Astrocyte (in vitro differentiated cells and primary cell): ENCODE data around the gene GREB1L. TPM values are rescaled to one million over a fixed set of nuclear protein-coding genes. Genes with fewer than 3 reads are reported as not detected.

ENCODE experiments used
- DNase-seq: peaks from one replicate; pipeline ENCODE4 v3.0.0-alpha.2; 2010; ENCODE audit warnings: low read depth
- FAIRE-seq: peaks from 2 replicates; lab custom pipeline; 2011; peaks lifted over from hg19 to GRCh38; lab: Jason Lieb, UNC
- H2AFZ ChIP-seq: 2 replicates; pipeline ENCODE4 v1.6.0; 2012; ENCODE audit warnings: low read depth, low read length, inconsistent platforms
- H3K27ac ChIP-seq: 2 replicates; pipeline ENCODE4 v1.5.1; 2011; ENCODE audit warnings: low read depth, low read length, inconsistent platforms
- H3K27me3 ChIP-seq: 2 replicates; pipeline ENCODE4 v1.6.0; 2011; ENCODE audit warnings: low read length, inconsistent platforms; ENCODE audit not compliant: insufficient read depth
- H3K36me3 ChIP-seq: 2 replicates; pipeline ENCODE4 v1.5.1; 2011; ENCODE audit warnings: low read length, inconsistent platforms; ENCODE audit not compliant: insufficient read depth
- H3K4me1 ChIP-seq: 2 replicates; pipeline ENCODE4 v1.5.1; 2011; ENCODE audit warnings: low read length, inconsistent platforms; ENCODE audit not compliant: insufficient read depth
- H3K4me2 ChIP-seq: 2 replicates; pipeline ENCODE4 v1.6.0; 2012; ENCODE audit warnings: low read length, inconsistent platforms
- H3K4me3 ChIP-seq: 2 replicates; pipeline ENCODE4 v1.5.1; 2011; ENCODE audit warnings: low read depth, mild to moderate bottlenecking, low read length, inconsistent platforms; ENCODE audit not compliant: insufficient read depth
- H3K79me2 ChIP-seq: 2 replicates; pipeline ENCODE4 v1.6.0; 2012; ENCODE audit warnings: mild to moderate bottlenecking, low read length, inconsistent platforms; ENCODE audit not compliant: insufficient read depth
- H3K9ac ChIP-seq: 2 replicates; pipeline ENCODE4 v1.6.0; 2012; ENCODE audit warnings: mild to moderate bottlenecking, low read length, inconsistent platforms
- H3K9me3 ChIP-seq: 2 replicates; pipeline ENCODE4 v1.5.1; 2012; ENCODE audit warnings: low read depth, mild to moderate bottlenecking, low read length, inconsistent platforms; ENCODE audit not compliant: insufficient read depth
- H4K20me1 ChIP-seq: 2 replicates; pipeline ENCODE4 v1.6.0; 2012; ENCODE audit warnings: low read length, inconsistent platforms; ENCODE audit not compliant: insufficient read depth
- H3K27ac Mint-ChIP-seq: one replicate; pipeline ENCODE4 v1.8.0; 2021; ENCODE audit warnings: mild to moderate bottlenecking, mixed read lengths; ENCODE audit not compliant: unreplicated experiment
- H3K27me3 Mint-ChIP-seq: one replicate; pipeline ENCODE4 v1.8.0; 2021; ENCODE audit warnings: low read depth, mixed read lengths; ENCODE audit not compliant: unreplicated experiment
- H3K36me3 Mint-ChIP-seq: one replicate; pipeline ENCODE4 v1.8.0; 2021; ENCODE audit warnings: low read depth, mixed read lengths; ENCODE audit not compliant: unreplicated experiment
- H3K4me1 Mint-ChIP-seq: one replicate; pipeline ENCODE4 v1.8.0; 2021; ENCODE audit warnings: low read depth, mixed read lengths; ENCODE audit not compliant: unreplicated experiment
- H3K4me3 Mint-ChIP-seq: one replicate; pipeline ENCODE4 v1.8.0; 2021; ENCODE audit warnings: mild to moderate bottlenecking, moderate library complexity, mixed read lengths; ENCODE audit not compliant: unreplicated experiment
- H3K9me3 Mint-ChIP-seq: one replicate; pipeline ENCODE4 v1.8.0; 2021; ENCODE audit warnings: mild to moderate bottlenecking, mixed read lengths; ENCODE audit not compliant: unreplicated experiment
- EZH2 ChIP-seq: IDR thresholded peaks from 2 replicates; pipeline ENCODE4 v1.6.1; 2012; ENCODE audit warnings: mild to moderate bottlenecking, low read length, inconsistent platforms; ENCODE audit not compliant: insufficient read depth
- total RNA-seq: library from RNA; stranded (reverse); gene quantifications from 2 replicates; pipeline ENCODE4 v1.2.1, GENCODE V29; 2021
- TF ChIP-seq, protein P1 (sequence below): IDR thresholded peaks from 2 replicates; pipeline ENCODE4 v1.5.1; 2011; ENCODE audit warnings: low read depth, mild to moderate bottlenecking, inconsistent platforms, low read length, moderate library complexity; ENCODE audit not compliant: insufficient read depth

GREB1L gene
- total RNA-seq, 1 donor from 2014 or later = 16.2 TPM

DNA sequence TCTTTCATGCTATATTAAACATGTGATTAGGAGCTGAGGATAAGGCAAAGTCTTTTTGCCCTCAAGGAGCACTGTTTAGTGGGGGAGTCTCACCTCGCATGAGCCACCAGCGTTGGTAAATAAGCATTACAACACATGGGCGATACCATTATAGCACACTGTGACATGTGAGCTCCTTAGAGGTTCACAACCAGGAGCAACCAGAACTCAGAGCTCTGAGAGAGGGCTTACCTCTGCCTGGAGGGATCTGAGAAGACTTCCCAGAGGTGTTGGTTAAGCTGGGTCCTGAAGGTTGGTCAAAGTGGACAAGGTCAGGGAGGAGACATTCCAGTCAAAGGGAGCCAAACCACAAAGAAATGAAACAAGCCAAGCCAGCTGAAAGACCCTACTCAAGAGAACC is 199.6 kb downstream of the GREB1L start:
- H2AFZ ChIP-seq = no peak overlapping the region
- H3K27me3 Mint-ChIP-seq = no peaks in the 10 kb centered on the region
- no peaks in the 10 kb centered on the region for H3K79me2 ChIP-seq
- TF ChIP-seq, protein P1, sequence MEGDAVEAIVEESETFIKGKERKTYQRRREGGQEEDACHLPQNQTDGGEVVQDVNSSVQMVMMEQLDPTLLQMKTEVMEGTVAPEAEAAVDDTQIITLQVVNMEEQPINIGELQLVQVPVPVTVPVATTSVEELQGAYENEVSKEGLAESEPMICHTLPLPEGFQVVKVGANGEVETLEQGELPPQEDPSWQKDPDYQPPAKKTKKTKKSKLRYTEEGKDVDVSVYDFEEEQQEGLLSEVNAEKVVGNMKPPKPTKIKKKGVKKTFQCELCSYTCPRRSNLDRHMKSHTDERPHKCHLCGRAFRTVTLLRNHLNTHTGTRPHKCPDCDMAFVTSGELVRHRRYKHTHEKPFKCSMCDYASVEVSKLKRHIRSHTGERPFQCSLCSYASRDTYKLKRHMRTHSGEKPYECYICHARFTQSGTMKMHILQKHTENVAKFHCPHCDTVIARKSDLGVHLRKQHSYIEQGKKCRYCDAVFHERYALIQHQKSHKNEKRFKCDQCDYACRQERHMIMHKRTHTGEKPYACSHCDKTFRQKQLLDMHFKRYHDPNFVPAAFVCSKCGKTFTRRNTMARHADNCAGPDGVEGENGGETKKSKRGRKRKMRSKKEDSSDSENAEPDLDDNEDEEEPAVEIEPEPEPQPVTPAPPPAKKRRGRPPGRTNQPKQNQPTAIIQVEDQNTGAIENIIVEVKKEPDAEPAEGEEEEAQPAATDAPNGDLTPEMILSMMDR = no peak
- TF ChIP-seq EZH2 = no peak
- H4K20me1 ChIP-seq = no peaks in the 10 kb centered on the region
- no peak overlapping the region for H3K9ac ChIP-seq
- no peak overlapping the region for H3K4me3 ChIP-seq
- H3K4me1 ChIP-seq = no peaks in the 10 kb centered on the region
- no peaks in the 10 kb centered on the region for H3K36me3 ChIP-seq
- no peaks in the 10 kb centered on the region for H3K9me3 Mint-ChIP-seq
- H3K4me1 Mint-ChIP-seq = peaks cover 9% of the 10 kb centered on the region
- H3K27ac ChIP-seq = no peak overlapping the region
- H3K4me2 ChIP-seq = no peak overlapping the region
- DNase-seq (no peak), FAIRE-seq (no peak)
- no peaks in the 10 kb centered on the region for H3K9me3 ChIP-seq
- H3K4me3 Mint-ChIP-seq = no peak overlapping the region
- no peaks in the 10 kb centered on the region for H3K27me3 ChIP-seq
- no peak overlapping the region for H3K27ac Mint-ChIP-seq
- no peaks in the 10 kb centered on the region for H3K36me3 Mint-ChIP-seq

DNA sequence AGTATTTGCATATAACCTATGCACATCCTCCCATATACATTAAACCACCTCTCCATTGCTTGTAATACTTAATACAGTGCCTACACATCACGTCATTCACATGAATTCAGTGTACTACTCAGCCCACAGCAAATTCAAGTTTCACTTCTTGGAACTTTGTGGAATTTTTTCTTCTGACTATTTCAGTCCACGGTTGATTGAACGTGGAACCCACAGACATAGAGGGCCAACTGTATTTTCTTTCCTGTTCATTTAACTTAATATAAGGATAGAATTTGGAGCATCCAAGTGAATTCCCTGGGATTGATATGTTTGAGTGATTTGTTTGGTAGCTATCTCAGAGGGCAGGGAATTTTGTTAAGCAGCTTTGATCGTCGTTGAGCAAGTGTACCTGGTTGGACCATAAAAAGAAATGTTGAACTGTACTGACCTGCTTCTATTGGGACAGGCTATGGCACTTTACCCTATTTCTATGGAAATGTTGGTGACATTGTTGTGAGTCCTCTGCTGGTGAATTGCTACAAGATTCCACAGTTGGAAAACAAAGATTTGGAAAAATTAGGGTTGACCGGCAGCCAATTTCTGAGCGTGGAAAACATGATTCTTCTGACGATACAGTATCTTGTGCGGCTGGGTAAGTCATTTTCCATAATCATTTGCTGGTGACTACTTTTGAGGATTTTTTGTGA is 201.9 kb downstream of the GREB1L start:
- no peaks in the 10 kb centered on the region for H3K36me3 ChIP-seq
- H3K27ac ChIP-seq = no peak overlapping the region
- Mint-ChIP-seq H3K27ac (no peak overlapping the region), H3K36me3 (no peaks in the 10 kb centered on the region), H3K4me1 (peaks cover 20% of the 10 kb centered on the region), H3K4me3 (no peak overlapping the region), H3K9me3 (no peaks in the 10 kb centered on the region), H3K27me3 (no peaks in the 10 kb centered on the region)
- H3K4me2 ChIP-seq = no peak overlapping the region
- TF ChIP-seq, protein P1 = no peak
- TF ChIP-seq EZH2 = no peak
- peak; percentile 29 for FAIRE-seq
- H3K4me3 ChIP-seq = no peak overlapping the region
- no peak for DNase-seq
- no peaks in the 10 kb centered on the region for H3K4me1 ChIP-seq
- no peaks in the 10 kb centered on the region for H3K27me3 ChIP-seq
- no peaks in the 10 kb centered on the region for H3K79me2 ChIP-seq
- H3K9me3 ChIP-seq = no peaks in the 10 kb centered on the region
- H3K9ac ChIP-seq = no peak overlapping the region
- H2AFZ ChIP-seq = no peak overlapping the region
- H4K20me1 ChIP-seq = no peaks in the 10 kb centered on the region
